GM18505 (cell line): ENCODE measurements around the gene ZNF292.
"Not testable (repeated sequence)": the region's sequence is repeated elsewhere in the genome, so short reads cannot be mapped to it uniquely, and the experiment has no call there.

ENCODE experiments used
- ATAC-seq: cut with Tn5 transposase; IDR thresholded peaks from one replicate; pipeline ENCODE4 v1.9.1; 2021; ENCODE audit not compliant: unreplicated experiment
- POLR2A ChIP-seq: IDR thresholded peaks from 4 replicates; pipeline ENCODE4 v1.6.1; 2011; ENCODE audit warnings: borderline replicate concordance; ENCODE audit not compliant: insufficient read depth, insufficient read length; ENCODE audit errors: extremely low read depth

Gene ZNF292

DNA sequence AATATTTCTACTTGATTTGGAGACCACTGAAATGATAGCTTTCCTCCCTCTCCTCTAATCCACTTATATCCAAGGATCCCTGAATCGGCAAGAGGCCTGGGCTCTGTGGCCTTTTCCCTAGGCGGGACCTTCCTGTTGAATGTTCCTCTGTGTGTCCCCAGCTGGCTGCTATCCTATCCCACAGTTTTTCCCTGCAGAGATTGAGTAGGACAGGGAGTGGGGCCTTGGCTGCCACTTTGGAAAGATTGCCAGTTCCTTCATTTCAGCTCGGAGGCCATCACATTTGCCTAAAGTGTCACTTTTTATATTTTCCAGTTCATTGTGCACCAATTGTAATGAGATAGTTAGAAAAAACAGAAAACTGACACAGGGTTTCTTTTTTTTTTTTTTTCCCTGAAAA, 128.1 kb downstream of the ZNF292 start:
- ATAC-seq = no peak
- TF ChIP-seq POLR2A = no peak

DNA sequence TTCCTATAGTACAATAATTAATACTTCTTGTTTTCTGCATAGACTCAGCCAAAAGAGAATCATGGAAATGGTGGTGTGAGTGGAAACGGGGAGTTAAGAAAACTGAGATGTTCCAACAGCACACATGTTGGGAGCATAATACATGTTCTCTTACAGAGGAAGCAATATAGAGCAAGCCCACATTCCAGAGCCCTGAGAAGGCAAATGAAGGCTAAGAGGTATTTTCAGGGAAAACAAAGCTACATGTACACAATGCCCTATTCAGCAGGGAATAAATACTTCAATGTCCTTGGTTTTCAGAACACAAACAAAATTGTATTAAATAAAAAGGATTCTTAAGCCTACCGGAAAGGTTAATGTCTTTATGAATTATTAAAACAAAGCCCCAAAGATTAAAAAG, 131.9 kb downstream of the ZNF292 start:
- TF ChIP-seq POLR2A = no peak
- no peak for ATAC-seq

DNA sequence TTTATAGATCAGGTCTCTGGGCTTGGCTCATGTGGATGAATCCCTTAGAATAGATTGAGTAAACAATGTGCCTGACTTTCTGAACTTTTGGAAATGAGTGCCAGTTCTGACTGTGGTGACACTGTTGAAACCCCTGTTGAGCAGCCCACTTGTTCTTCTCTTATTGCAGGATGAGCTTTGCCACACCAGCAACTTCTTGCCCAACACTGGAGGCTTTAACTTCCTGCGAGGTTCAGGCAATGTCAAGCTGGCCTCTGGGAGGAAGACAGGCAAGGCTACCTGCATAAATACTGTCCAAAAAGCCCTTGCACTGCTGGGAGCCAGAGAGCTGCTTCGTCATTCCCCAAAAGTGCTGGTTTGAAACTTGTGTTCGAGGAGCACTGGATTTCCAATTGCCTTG, 134.2 kb downstream of the ZNF292 start:
- no peak for TF ChIP-seq POLR2A
- no peak for ATAC-seq

DNA sequence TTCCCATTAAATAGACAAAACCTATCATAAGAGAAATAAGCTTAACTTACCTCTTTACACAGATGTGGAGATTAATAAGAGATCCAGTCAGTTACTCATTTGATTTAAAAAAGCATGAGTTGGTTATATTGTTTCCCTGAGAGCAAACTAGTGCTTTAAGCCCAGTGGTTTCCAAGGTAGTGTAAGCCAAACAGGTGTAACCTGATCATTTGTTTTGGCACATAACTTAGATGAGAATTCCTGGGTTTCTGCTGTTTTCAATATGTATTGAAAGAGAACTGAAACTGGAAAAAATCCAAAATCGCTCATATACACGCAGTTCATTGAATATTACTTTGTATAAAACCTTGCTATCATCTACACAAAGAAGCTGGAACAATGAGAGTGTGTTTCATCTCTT, 136.5 kb downstream of the ZNF292 start:
- TF ChIP-seq POLR2A = no peak
- no peak for ATAC-seq

DNA sequence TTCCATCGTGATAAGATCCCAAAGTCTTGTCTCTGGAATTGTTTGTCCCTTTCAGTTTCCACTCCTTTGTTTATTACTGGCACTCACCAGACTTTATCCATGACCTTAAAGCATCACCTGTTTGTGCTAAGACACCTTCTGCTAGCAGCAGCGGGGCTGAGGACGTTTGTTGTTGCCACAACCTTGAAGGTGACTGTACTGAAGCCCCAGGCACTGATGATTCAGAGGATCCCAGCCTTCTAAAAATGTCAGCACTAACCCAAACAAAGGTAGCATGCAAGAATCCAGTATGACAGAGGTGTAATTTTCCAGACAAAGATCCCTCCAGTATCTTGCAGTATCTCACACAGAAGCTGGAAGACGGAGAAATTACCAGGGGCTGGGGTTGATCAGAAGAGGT, 138.2 kb downstream of the ZNF292 start:
- ATAC-seq = no peak
- TF ChIP-seq POLR2A = no peak

DNA sequence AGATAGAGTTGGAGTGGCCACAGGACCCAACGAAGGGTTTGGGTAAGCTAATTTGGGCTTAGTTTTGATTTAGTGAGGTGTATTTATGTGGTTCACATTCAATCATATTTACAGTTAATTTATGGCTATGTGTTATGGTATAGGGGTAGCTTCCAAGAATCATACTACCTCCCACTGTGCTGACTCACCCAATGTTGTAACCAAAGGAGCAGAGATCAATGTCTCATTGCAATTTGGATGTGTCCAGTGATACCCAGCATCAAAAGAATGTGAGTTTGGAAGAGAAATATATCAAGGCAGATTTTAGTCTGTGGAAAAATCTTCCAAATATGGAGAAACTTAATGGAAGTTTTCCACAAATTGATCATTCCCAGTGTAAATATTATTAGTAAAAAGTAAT, 141.8 kb downstream of the ZNF292 start:
- no peak for TF ChIP-seq POLR2A
- no peak for ATAC-seq

DNA sequence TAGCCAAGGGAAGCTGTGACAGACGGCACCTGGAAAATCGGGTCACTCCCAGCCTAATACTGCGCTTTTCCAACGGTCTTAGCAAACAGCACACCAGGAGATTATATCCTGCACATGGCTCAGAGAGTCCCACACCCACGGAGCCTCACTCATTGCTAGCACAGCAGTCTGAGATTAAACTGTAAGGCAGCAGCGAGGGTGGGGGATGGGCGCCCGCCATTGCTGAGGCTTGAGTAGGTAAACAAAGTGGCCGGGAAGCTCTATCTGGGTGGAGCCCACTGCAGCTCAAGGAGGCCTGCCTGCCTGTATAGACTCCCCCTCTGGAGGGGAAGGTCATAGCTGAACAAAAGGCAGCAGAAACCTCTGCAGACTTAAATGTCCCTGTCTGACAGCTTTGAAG, 145.9 kb downstream of the ZNF292 start:
- ATAC-seq = not testable (repeated sequence)

DNA sequence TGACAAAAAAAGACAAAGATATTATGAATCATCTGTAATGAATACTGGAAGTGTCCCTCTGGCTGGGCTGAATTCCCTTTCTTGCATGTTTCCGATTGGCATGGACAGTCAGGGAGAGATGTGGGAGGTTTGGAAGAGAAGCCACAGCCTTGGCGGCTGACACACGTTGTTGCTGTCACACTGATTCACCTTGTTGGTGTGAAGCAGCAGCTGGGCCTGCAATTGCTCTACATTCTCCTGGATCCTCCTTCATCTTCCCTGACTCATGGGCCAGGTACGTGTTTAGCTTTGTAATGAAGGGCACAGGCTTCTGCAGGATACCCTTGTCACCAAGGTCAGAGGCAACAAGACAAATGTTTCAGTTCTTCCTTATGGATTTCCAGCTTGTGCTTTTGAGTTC, 153.6 kb downstream of the ZNF292 start:
- ATAC-seq = no peak

DNA sequence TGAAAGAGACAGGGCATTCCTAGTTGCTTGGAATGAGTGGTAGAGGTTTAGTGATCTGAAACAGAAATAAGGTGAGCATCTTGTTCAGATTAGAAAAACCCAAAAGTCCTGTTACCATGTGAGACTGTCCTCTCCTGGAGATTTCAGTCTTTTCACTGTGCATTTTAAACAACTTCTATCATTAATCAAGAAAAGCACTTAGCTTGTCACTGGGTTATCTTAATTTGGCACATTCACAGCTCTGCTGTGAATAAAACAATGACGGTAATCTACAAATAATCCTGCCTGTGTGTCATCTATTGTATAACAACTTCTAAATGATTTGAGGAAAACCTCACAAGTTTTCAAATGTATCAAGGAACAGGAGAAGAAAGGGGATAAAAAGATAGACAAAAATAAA, 157.5 kb downstream of the ZNF292 start:
- no peak for TF ChIP-seq POLR2A
- ATAC-seq = no peak

More for the DNA sequence above, 153.6 kb downstream of the ZNF292 start:
- TF ChIP-seq POLR2A = no peak
